22Rv1 (cell line): ENCODE data around the gene PNMA8A.

ENCODE experiments used
- CTCF ChIP-seq: fragments of 450-650 bp; IDR thresholded peaks from 2 replicates; pipeline ENCODE4 v1.5.1; 2017; ENCODE audit warnings: mild to moderate bottlenecking
- ZFX ChIP-seq: fragments of 450-650 bp; IDR thresholded peaks from 2 replicates; pipeline ENCODE4 v1.6.1; 2017; ENCODE audit warnings: antibody characterized with exemption, borderline replicate concordance

- TF ChIP-seq CTCF = no peak
- no peak for TF ChIP-seq ZFX
Measured at GRCh38 chr19:46486358-46486757, 15.0 kb upstream of the PNMA8A start.
